HG03060 (cell line): Measurements from ENCODE around the gene LDLRAD4.
A peak's percentile ranks its signal among the peaks of the same experiment; 100 is the strongest.

Experiments used
- ATAC-seq: cut with Tn5 transposase; IDR thresholded peaks from one replicate; pipeline ENCODE4 v1.9.1; 2021; ENCODE audit warnings: low read depth, moderate number of reproducible peaks; ENCODE audit not compliant: unreplicated experiment

The LDLRAD4 gene

GRCh38 chr18:13452388-13452811, 233.8 kb downstream of the LDLRAD4 start:
- no peak for ATAC-seq

DNA sequence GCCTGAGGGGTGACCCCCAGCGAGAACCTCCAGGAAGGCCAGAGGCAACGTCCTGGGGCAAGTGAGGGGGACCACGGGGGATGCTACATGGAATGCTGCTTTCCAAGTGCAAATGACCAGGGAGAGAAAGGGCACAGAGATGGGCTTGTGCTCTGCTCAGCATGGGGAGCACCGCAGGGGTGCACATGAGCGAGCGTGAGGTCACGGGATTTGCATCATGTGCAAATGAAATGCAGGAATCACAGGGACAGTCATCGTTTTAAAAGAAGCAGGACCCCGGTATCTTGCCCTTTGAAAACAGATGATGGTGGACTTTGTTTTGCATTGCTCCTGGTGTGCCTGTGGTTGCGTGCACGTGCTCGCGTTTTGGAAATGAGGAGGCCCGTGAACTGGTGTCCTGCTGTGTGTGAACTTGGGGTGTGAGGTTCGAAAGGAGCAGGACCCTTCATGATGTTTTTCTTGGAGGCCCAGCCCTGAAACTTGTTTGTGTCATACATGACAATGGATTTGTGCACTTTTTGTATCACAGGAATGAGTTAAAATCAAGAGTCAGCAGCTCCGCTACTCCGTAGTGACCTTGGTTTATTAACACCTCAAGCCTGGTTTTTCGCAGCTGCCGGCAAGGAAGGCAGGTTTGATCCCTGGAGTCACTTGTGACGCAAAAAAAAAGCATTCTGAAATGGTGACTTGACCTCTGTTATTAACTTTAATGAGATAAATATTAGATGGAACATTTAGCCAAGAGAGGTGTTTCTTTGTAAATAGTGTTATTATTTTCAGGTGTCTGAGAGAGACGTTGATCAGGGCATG, 234.5 kb downstream of the LDLRAD4 start:
- no peak for ATAC-seq

DNA sequence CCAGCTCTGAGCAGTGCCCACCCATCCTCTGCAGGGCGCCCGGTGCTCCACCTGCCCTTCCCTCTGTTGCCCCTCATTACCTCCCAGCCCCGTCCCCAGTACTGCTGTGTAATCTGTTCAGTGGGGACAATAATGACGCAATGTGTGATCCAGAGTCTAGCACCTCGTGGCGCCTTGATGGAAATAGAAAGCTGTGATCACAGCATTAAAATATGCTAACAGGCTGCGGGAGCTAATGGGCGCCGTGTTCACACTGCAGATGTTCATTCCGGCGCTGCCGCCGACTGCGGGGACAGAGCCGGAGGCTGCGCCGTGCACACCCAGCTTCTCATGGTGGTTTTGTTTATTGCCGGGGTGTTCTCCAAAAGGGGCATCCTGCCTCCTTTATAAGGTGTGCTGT, 235.2 kb downstream of the LDLRAD4 start:
- no peak for ATAC-seq

GRCh38 chr18:13454363-13455150, 236.0 kb downstream of the LDLRAD4 start:
- no peak for ATAC-seq

DNA sequence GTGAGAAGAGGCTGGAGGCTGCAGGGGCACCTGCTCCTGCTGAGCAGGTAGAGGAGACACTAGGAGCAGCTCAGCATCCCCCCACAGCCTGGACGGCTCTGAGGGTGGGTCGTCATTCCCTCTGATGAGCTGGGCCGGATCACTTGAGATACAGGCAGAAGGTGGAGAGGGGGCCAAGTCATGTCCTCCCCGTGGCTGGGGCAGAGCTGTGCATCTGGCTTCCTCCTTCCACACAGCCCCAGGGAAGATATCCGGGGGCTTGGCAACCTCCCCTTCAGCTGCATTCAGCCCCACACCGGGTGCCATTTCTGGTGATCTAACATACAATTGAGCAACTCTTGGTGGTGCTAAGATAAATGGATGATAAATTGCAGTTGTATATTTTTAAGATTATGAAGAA, 236.9 kb downstream of the LDLRAD4 start:
- no peak for ATAC-seq

DNA sequence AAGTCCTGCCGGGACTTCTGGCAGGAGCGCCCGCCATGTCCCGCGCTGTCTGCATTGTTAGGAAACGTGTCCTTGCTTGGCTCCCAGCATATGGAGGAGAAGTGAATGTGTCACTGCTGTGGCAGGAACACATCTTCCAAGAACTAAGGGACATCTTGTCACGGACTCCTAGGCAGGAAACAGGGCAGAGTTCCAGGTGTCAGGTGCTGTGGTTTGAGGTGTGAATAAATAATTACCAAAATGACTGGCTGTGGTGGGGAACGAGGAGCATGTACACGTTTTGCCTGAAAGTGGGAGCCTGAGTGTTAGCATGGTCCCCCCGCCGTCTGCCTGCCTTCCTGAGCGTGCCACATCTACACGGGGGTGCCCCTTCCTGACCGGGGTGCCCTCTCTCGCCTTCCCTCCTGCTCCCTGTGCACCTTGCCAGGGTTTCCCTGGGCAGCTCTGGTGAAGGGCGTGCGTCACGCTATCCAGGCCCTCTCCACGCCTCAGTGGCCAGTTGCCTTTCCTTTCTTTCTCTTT, 237.5 kb downstream of the LDLRAD4 start:
- ATAC-seq: no peak

DNA sequence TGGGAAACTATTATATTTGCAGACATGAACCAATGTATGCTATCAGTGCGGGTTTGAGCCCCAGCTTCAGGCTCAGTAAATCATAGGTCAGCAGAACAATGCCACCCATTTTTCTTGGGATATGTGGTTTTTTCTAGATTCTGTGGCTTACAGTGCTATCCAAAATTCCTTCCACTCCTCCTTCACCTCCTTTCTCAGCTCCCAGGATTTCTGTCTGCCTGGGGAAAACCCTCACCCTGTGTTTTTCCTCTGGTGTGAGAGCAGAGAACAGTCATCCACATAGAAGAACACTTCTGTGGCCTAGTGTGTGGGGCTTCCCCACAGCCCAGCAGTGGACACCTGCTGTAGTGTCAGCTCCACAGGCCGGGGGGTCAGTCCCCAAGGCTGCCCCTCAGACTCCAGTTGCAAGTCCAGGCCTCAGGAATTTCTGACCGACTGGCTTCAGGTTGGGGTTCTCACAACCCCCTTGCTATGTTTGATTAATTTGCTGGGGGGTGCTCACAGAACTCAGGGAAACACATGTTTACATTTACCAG, 238.2 kb downstream of the LDLRAD4 start:
- ATAC-seq: no peak

GRCh38 chr18:13457327-13457726, 238.8 kb downstream of the LDLRAD4 start:
- no peak for ATAC-seq

DNA sequence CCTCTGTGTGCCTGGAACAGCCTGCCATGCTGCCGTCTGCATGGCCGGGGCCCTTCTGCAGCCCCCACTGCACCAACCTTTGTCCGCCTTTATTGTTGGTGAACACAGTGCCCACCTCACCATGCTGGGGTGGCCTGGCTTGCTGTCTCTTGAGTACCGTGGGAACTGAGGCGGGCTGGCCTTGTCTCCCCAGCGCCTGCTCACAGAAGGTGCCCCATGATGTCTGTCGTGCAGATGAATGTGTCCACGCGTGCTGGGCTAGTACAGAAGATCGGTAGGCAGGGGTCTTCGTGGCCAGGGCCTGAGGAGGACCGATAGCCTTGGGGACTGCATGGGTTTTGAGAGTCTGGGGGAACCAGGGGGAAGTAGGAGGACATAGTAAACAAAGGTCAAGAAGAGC, 242.4 kb downstream of the LDLRAD4 start:
- ATAC-seq: no peak

DNA sequence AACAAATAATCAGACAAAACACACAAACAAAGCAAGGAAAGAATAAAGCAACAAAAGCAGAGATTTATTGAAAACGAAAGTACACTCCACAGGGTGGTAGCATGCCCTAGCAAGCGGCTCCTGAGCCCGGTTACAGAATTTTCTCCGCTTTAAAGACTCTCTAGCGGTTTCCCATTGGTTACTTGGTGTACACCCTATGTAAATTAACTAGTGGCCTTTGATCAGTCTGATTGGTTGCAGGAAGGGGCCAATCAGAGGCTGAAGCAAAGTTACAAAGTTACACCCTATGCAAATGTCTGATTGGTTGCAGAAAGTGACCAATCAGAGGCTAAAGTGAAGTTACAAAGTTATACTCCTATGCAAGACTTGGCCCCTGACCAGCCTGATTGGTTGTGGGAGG, 242.9 kb downstream of the LDLRAD4 start:
- no peak for ATAC-seq

- ATAC-seq: no peak
Measured at GRCh38 chr18:13461936-13462335, 243.4 kb downstream of the LDLRAD4 start.

DNA sequence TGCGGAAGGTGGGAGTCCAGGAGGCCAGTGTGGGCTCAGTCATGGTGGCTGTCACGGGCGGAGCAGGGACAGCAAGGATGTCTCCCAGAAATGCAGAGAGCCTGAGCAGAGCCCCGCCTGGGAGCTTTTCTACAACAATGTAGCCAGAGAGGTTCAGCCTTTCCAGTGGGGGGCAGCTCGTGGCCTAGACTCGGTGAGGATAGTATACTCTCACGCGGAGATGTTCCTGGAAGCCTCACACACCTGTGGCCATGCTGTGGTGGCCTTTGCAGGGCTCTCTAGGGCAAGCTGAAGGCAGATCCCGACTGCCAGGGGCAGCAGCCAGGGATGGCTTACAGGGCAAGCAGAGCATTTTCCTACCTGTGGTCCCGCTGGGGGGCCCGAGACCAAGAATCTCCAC, 244.1 kb downstream of the LDLRAD4 start:
- ATAC-seq: no peak

DNA sequence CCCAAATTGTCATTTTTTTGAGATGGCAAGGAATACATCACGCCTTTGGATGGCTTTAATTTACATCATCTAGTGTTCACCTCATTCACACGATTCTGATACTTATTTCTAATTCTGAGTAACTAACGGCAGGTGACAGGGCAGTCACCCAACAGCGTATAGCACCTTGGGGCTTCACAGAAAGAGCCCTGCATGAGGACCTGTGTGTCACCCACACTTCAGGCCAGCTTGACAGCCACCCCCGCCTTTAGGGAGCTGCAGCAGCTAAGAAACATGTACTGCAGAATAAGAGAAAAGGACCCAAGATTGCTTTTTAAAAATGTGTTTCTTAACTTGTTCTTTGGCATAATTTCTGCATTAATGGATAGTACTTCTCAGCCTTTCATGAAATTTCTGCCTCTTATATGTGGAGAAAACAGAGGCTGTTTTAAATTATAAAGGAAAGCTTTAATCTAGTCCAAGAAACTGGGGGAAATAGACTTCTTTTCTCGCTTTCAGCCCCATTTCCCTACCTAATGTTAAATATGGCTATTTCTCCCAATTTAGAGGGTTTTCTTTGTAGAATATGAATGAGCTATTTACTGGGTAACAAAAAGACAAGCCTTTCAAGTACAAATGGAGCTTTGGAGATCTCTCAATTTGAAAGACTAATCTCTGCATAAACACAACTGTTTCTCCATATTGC, 245.1 kb downstream of the LDLRAD4 start:
- ATAC-seq: no peak

DNA sequence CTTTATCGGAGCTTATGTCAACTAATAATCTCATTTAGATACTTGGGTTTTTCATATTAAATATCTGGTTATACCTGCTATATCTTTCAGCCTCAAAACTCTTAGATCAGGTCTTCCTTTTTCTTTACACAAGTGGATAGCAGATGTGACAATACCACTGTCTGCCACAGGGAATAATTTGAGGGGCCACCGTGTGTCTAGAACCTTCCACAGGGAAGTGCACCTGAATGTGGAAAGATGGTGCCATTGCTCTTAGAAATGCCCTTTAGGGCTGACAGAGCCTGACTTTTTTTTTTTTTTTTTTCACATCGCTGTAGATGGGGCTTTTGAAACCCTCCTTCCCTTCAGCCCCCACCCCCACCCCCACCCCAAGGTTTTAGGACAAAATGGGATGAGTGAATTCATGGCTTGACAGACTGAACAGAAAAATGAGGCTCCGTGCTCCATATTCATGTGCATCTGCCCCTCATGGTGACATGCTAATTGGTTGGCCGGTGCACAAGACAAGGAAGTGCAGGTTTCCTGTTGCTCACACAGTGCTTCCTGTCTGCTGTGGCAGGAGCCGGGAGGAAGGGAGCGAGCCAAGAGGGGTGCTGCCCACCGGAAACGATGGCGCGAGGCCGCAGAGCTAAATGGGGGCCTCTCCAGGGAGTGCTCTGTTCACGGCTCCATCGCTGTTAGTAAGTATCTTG, 246.0 kb downstream of the LDLRAD4 start:
- peak; percentile 85 for ATAC-seq

DNA sequence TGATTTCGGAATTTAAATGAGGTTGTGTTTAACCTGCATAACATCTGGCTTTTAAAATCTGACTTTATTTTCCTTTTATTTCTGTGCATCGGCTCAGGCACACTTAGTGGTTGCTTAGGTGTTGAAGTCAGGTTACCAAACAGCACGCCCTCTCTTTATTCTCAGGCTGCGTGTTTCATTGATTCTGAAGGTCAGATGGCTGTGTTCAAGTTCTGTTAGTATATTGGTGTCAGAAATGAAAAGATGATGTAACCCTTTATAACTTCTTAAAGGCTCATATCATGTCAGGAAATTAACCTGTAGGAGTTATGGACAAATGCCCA, 246.5 kb downstream of the LDLRAD4 start:
- ATAC-seq: peak; percentile 26

- ATAC-seq: no peak
Measured at GRCh38 chr18:13465476-13465875, 246.9 kb downstream of the LDLRAD4 start.

DNA sequence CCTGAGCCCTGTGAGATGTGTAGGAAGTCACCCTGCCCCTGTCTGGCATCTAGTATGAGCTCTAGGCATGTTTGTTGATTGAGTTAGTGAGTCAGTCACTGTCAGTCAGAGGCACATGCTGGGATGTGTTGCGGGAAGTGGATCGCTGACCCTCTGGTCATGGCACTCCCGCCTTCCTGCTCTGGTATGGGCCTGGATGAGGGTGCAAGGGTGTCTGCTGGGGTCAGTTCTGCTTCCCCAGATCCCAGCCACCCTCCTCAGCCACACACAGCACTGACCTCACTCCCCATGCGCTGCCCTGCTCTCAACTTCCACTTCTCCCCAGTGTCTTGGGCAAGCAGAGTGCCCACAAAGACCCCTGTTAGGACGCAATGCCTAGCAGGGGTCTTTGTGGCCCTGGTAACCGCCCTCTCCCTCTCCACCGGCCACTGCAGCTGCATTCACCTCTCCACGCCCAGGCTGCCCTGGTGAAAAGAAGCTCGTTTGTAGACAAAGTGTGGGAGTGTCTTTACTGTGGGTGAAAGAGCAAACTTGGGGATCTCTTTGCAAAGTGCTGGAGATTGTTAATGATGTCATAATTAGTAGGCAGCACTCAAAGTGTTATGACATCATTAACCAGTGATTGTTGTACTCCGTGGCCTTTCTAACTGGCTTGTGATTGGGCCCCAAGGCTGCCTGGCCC, 252.1 kb downstream of the LDLRAD4 start:
- no peak for ATAC-seq

GRCh38 chr18:13471198-13471845, 252.8 kb downstream of the LDLRAD4 start:
- ATAC-seq: no peak

GRCh38 chr18:13471971-13472628, 253.5 kb downstream of the LDLRAD4 start:
- no peak for ATAC-seq
